SK-N-DZ (cell line): Measurements from ENCODE around the gene SLC24A4.

Experiments
- DNase-seq: peaks from one replicate; pipeline ENCODE4 v3.0.0-alpha.2; 2015; ENCODE audit warnings: low spot score

Gene SLC24A4

GRCh38 chr14:92456215-92457015 lies 133.4 kb downstream of the SLC24A4 start:
- peak; percentile 1 for DNase-seq

- DNase-seq, result no peak
Observed at GRCh38 chr14:92457016-92457565, 134.1 kb downstream of the SLC24A4 start.

GRCh38 chr14:92458136-92459029 lies 135.4 kb downstream of the SLC24A4 start:
- DNase-seq, result no peak

GRCh38 chr14:92459030-92459949 lies 136.3 kb downstream of the SLC24A4 start:
- DNase-seq, result no peak

GRCh38 chr14:92459950-92460421 lies 137.0 kb downstream of the SLC24A4 start:
- no peak for DNase-seq

GRCh38 chr14:92460541-92460915 lies 137.6 kb downstream of the SLC24A4 start:
- DNase-seq, result no peak

- no peak for DNase-seq
Observed at GRCh38 chr14:92460916-92461579, 138.1 kb downstream of the SLC24A4 start.

GRCh38 chr14:92461891-92462290 lies 138.9 kb downstream of the SLC24A4 start:
- no peak for DNase-seq

- no peak for DNase-seq
Observed at GRCh38 chr14:92462568-92462967, 139.6 kb downstream of the SLC24A4 start.

GRCh38 chr14:92463141-92463540 lies 140.2 kb downstream of the SLC24A4 start:
- DNase-seq, result no peak

- DNase-seq, result no peak
Observed at GRCh38 chr14:92464156-92464555, 141.2 kb downstream of the SLC24A4 start.

GRCh38 chr14:92464716-92465115 lies 141.8 kb downstream of the SLC24A4 start:
- no peak for DNase-seq

- DNase-seq, result no peak
Observed at GRCh38 chr14:92465353-92466055, 142.5 kb downstream of the SLC24A4 start.

- DNase-seq, result no peak
Observed at GRCh38 chr14:92466059-92466458, 143.1 kb downstream of the SLC24A4 start.

GRCh38 chr14:92469515-92469914 lies 146.6 kb downstream of the SLC24A4 start:
- no peak for DNase-seq

GRCh38 chr14:92470215-92470614 lies 147.2 kb downstream of the SLC24A4 start:
- no peak for DNase-seq

- no peak for DNase-seq
Observed at GRCh38 chr14:92470811-92471210, 147.8 kb downstream of the SLC24A4 start.

GRCh38 chr14:92471919-92472318 lies 149.0 kb downstream of the SLC24A4 start:
- no peak for DNase-seq

- DNase-seq, result no peak
Observed at GRCh38 chr14:92472860-92473259, 149.9 kb downstream of the SLC24A4 start.
